Renal pelvis (tissue), 12 donors: Measurements from ENCODE around the gene NRBP1. TPM values are rescaled to one million over a fixed set of nuclear protein-coding genes. Genes with fewer than 3 reads are reported as not detected.
A peak's percentile ranks its signal among the peaks of the same experiment; 100 is the strongest.

ENCODE experiments used
- DNase-seq: peaks from one replicate; pipeline ENCODE4 v3.0.0-alpha.2; 2013
- long read RNA-seq, 16 experiments: transcript quantifications; one replicate each; lab custom pipeline, GENCODE V29; 2026
- polyA plus RNA-seq, 3 donors: library from polyadenylated mRNA; unstranded; fragments of 120-200 nt; gene quantifications; one replicate each; pipeline ENCODE4 v1.2.1, GENCODE V29; 2013; ENCODE audit not compliant: insufficient read length in 3 of 3

NRBP1 gene
- polyA plus RNA-seq: 100 to 1,000 TPM; 128 to 141 (median 133) TPM
- long read RNA-seq, donor 1, partial matches to known transcripts: 44 of 46 reads
- long read RNA-seq, donor 1, other reads (novel, unspliced or antisense): 0 of 46 reads
- long read RNA-seq, donor 2, partial matches to known transcripts: 83 of 85 reads
- long read RNA-seq, donor 2, other reads (novel, unspliced or antisense): 0 of 85 reads
- long read RNA-seq, donor 3, partial matches to known transcripts: 96 of 101 reads
- long read RNA-seq, donor 3, other reads (novel, unspliced or antisense): 0 of 101 reads
- long read RNA-seq, donor 4, partial matches to known transcripts: 49 of 52 reads
- long read RNA-seq, donor 4, other reads (novel, unspliced or antisense): 0 of 52 reads
- long read RNA-seq, donor 5, partial matches to known transcripts: 38 of 38 reads
- long read RNA-seq, donor 5, other reads (novel, unspliced or antisense): 0 of 38 reads
- long read RNA-seq, donor 6, partial matches to known transcripts: 71 of 72 reads
- long read RNA-seq, donor 6, other reads (novel, unspliced or antisense): 0 of 72 reads
- long read RNA-seq, donor 7, partial matches to known transcripts: 120 of 122 reads
- long read RNA-seq, donor 7, other reads (novel, unspliced or antisense): 0 of 122 reads
- long read RNA-seq, donor 8, partial matches to known transcripts: 28 of 28 reads
- long read RNA-seq, donor 8, other reads (novel, unspliced or antisense): 0 of 28 reads
- long read RNA-seq, donor 9, partial matches to known transcripts: 106 of 116 reads
- long read RNA-seq, donor 9, other reads (novel, unspliced or antisense): 5 of 116 reads
- long read RNA-seq, donor 10, partial matches to known transcripts: 40 of 41 reads
- long read RNA-seq, donor 10, other reads (novel, unspliced or antisense): 0 of 41 reads
- long read RNA-seq, donor 11, partial matches to known transcripts: 30 of 32 reads
- long read RNA-seq, donor 11, other reads (novel, unspliced or antisense): 0 of 32 reads
- long read RNA-seq, donor 12, partial matches to known transcripts: 60 of 64 reads
- long read RNA-seq, donor 12, other reads (novel, unspliced or antisense): 0 of 64 reads
- long read RNA-seq, donor 13, partial matches to known transcripts: 42 of 43 reads
- long read RNA-seq, donor 13, other reads (novel, unspliced or antisense): 0 of 43 reads
- long read RNA-seq, donor 14: 0 reads
- long read RNA-seq, donor 15, transcript NRBP1-203 (18 exons, 2,163 nt): major isoform, 5 of 69 reads
- long read RNA-seq, donor 15, partial matches to known transcripts: 63 of 69 reads
- long read RNA-seq, donor 15, other reads (novel, unspliced or antisense): 0 of 69 reads
- long read RNA-seq, donor 16, partial matches to known transcripts: 134 of 139 reads
- long read RNA-seq, donor 16, other reads (novel, unspliced or antisense): 0 of 139 reads

- DNase-seq: peak; percentile 95
Observed at GRCh38 chr2:27428213-27428977, at the start of gene NRBP1. NRBP1 (plus strand) TSS chr2:27428631; CDS start chr2:27433274, 4,643 bp downstream.

- DNase-seq: no peak
Observed at GRCh38 chr2:27378809-27379290, 49.6 kb upstream of the NRBP1 start.

DNA sequence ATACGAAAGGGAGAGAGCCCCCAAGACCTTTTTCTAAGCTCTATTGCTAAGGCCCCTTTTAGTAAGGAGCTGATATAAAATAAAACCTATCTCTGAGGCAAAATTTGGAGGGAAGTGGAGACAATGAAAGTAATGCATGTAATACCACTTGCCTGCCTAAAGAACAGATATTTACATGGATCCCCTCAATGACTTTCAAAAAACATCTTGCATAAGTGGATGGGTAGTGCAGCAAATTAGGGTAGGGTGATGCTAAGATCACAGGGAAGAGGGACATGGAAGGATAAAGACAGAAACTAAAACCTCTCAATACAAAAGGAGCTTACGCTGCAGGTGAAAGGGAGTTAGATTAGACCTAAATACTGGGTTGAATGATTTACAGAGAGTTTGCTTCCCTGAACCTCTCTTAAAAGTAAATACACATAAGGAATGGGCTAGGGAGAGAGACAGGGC lies 49.0 kb upstream of the NRBP1 start:
- no peak for DNase-seq

DNA sequence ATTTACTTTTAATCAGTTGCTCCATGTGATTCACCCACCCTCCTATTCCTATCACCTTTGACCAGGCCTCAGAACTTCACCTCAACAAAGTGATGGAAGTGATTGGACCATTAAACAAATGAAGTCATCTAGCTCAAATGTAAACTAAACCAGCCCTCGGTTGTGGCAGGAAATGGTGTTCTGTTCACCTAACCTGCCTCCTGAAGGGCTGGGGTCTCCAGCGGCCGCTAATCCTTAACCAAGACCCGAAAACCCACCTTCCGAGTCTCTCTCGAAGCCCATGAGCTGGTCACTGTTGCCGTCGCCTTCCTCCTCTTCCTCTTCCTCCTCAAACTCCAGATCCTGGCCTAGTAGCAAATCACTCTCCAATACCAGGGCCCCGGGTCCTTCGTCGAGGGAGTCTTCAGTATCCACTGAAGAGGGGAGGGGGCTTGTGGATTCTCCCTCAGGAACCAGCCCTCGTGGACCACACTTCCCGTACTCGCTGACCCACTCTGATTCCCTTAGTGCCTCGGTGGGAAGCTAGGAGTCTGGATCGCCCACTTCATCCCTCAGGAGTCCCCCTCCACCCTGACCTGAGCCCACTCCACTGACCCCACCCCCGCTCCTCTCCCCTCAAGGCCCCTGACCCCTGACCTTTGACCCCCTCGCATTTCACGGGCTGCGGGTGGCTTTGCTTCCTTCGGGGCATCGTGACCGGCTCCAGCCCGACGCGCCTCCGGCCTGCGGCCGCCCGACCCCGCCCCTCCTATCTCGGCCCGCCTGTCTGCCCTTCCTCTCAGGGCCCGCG lies 48.4 kb upstream of the NRBP1 start:
- DNase-seq: peak; percentile 41

- peak; percentile 95 for DNase-seq
Observed at GRCh38 chr2:27380626-27381545, 47.5 kb upstream of the NRBP1 start, which contains the start of gene ZNF513. ZNF513 (minus strand) TSS chr2:27380734; CDS start chr2:27380526, 208 bp downstream.

DNA sequence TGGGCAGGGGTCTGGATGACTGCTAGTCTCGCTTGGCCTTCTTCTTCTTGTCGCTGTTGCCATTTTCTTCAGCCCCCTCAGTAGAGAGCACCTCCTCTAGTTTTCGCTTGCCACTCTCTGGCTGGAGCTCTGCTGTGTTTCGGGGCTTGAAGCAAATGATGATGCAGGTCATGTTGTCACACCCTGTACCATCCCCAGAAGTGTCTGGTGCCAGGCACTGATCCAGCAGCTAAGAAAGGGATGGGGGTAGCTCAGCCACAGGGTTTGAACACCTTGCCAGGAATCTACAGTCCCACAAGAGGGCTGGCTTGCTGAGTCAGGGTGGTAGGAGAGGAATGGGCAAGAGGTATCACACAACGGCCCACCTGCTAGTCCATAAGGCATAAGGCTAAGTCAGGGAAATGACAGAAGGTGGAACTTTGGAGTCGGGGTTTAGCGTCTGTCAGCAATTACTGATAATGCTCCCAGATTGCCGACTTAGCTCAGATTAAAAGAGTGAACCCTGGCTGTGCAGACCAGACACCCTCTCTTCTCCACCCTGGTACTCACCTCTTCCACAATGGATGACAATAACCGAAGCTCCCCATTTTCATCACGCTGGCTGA lies 46.8 kb upstream of the NRBP1 start:
- no peak for DNase-seq

GRCh38 chr2:27390822-27391679 lies 37.4 kb upstream of the NRBP1 start:
- DNase-seq: no peak

- DNase-seq: no peak
Observed at GRCh38 chr2:27393225-27393624, 35.2 kb upstream of the NRBP1 start.

DNA sequence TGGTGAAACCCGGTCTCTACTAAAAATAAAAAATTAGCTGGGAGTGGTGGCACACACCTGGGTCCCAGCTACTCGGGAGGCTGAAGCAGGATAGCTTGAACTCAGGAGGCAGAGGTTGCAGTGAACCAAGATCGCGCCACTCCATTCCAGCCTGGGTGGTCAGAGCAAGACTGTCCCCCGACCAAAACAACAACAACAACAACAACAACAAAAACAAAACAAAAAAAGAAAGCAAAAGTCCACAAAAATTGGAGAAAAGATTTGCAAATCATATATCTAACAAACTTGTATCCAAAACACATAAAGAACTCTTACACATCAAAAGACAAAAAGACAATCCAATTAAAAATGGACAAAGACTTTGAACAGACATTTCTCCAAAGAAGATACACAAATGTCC lies 29.5 kb upstream of the NRBP1 start:
- no peak for DNase-seq

DNA sequence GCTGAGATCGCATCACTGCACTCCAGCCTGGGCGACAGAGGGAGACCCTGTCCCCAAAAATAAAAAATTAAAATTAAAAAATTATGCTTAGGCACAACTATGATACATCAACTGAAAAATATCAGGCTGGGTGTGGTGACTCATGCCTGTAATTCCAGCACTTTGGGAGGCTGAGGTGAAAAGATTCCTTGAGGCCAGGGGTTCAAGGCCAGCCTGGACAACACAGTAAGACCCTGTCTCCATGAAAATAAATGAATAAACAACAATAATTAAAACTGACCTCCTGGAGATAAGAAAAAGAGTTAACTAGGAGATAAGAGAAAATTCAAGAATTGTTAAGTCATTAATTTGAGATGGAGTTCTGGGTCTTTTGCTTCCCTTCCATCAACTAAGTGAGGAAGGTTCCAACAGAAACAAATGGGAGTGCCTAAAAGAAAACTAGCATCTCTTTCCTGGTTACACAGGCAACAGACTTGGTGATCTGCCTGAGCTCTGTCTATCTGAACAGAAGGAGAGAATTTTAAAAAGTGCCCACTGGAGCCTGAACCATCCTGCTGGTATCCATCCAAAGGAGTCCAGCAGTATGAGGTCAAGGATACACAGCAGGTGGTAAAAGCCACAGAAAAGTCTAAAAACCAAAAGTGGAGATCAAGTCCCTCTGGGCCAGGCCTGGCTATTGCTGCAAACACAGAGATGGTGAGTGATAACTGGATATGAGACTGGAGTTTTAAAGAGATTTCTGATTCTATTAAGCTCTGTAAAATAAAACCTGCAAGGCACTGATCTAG lies 27.9 kb upstream of the NRBP1 start:
- no peak for DNase-seq

DNA sequence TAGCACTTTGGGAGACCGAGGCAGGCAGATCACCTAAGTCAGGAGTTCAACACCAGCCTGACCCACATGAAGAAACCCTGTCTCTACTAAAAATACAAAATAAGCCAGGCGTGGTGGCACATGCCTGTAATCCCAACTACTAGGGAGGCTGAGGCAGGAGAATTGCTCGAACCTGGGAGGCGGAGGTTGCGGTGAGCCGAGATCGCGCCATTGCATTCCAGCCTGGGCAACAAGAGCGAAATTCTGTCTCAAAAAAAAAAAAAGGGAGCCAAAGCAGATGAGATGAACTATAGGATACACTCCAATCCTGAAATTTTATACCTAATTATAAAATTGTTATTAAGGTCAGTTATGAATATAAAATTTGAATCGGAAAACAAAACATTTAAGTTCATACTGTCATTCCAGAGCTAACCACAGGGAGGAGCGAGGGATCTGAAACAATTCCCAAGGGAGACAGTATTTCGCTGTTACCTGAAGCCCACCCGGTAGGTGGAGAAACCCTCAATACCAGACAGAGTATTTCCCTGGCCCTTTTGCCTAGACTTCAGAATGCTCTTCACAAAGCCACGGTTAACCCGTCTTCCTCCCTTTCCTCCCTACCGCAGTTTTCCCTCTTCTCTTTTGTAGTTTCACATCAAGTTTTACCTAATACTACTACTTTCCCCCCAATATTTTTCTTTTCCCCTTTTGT lies 20.5 kb upstream of the NRBP1 start:
- peak; percentile 65 for DNase-seq

DNA sequence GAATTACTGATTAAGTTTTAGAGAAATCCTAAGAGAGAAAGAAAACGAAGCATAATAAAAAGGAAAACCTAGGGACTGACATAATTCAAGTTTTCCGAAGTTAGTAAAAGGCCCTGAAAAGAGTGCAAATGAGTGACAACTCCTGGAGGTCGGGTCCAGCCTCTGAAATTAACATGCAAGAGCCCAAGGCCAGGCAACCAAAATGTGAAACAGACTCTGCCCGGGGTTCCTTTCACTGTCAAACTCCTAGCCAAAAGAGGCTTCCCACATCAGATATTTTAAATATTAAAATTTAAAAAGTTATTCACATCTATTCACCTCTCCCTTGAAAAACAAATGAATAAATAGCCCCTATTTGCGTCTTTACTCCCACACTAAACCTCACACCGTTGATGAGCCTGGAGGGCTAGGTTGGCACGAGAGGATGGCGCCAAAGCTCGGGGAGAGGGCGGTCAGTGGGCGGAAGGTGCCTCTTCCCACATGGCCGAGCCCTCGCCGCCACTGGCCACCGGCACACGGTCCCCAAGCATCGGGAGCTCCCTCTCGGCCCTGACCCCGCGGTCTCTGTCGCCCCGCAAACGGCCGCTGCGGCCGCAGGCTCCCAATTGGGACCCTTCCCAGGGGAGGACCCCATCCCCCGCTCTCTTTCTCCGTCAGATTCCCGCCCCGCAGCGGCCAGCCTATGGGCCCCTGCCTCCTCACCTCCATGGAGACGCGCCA lies 19.7 kb upstream of the NRBP1 start:
- DNase-seq: no peak

DNA sequence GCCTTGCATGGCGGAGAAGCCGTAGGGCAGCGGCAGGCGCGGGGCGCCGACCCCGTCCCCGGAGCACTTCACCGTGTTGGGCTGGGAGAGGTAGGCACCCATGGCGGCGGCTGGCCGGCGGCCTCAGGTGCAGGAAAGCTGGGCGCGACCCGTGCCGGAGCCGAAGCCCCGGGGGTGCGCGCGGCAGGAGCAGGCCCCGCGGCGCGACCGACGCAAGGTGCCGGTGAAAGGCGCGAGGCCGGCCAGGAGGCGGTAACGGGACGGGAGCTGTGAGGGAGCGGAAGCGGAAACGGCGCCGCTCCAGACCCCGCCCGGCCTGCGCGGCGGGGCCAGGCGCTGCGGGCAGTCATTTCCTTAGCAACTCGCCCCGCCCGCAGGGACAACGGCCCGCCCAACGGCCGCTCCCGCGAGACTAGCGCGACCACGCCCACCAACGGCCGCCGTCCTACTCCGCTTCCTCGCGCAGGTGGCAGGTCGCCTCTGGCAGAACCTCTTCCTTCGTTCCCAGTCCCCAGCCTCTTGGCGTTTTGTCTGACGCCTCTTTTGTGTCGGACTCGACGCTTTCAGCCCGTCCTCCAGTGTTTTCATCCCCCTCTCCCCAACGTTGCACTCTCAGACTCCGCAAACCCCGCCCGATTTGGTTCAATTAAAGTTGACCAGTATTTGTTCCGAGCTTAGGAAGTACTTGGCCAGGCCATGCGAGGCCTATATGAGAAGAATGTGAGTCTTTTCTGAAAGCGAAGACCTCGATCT lies 18.9 kb upstream of the NRBP1 start, which contains the start of gene PPM1G:
PPM1G (minus strand) TSS at position 271 of the 753 bp plus-strand sequence; CDS start at position 102, 169 bp downstream.
- peak; percentile 94 for DNase-seq
